HG03064 (cell line): ENCODE measurements around the gene NT5E.
"Not testable (repeated sequence)": the region's sequence is repeated elsewhere in the genome, so short reads cannot be mapped to it uniquely, and the experiment has no call there.

Experiments
- ATAC-seq: cut with Tn5 transposase; IDR thresholded peaks from one replicate; pipeline ENCODE4 v1.9.1; 2021; ENCODE audit warnings: low read depth; ENCODE audit not compliant: unreplicated experiment

NT5E gene

DNA sequence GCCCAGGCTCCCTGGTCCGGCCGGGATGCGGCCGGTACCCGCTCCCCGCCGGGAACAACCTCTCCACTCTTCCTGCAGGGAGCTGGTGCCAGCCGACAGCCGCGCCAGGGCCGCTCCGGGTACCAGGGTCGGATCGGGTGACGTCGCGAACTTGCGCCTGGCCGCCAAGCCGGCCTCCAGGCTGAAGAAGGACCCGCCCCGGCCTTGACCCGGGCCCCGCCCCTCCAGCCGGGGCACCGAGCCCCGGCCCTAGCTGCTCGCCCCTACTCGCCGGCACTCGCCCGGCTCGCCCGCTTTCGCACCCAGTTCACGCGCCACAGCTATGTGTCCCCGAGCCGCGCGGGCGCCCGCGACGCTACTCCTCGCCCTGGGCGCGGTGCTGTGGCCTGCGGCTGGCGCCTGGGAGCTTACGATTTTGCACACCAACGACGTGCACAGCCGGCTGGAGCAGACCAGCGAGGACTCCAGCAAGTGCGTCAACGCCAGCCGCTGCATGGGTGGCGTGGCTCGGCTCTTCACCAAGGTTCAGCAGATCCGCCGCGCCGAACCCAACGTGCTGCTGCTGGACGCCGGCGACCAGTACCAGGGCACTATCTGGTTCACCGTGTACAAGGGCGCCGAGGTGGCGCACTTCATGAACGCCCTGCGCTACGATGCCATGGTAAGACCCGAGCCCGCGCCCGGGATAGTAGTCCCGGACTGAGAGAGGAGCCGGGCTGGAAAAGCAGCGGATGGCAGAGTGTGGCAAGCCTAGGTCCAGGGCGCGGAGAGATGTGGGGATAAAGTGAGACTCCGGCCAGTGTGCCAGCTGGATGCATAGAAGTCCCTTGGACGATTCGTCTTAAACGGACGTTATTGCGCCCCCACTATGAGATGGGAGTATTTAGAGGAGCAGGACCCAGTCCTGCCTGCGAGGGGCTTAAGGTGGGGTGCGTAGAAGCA is at the start of gene NT5E:
Gene NT5E, plus strand, starts transcription at position 266 of the 942 bp plus-strand sequence. Its CDS starts 57 bp downstream, at position 323.
- peak; percentile 83 for ATAC-seq

DNA sequence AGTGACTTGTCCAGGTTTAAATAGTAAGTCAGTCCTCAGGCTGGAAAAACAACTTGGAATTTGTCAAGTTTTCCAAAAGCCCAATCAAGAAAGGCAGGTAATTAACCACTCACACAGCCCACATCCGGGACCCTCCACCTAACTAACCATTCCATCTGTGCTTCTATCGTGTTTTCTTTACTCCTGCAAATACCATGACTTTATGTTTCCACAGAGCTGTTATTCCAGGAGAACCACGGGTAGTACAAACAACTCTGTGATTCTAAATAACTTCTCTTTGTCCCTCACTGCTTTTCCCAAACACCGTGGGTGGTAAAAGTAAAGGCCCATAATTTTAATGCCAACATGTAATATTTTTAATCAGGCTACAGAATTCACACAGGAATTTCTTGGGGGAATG is 49.6 kb upstream of the NT5E start:
- ATAC-seq: no peak

DNA sequence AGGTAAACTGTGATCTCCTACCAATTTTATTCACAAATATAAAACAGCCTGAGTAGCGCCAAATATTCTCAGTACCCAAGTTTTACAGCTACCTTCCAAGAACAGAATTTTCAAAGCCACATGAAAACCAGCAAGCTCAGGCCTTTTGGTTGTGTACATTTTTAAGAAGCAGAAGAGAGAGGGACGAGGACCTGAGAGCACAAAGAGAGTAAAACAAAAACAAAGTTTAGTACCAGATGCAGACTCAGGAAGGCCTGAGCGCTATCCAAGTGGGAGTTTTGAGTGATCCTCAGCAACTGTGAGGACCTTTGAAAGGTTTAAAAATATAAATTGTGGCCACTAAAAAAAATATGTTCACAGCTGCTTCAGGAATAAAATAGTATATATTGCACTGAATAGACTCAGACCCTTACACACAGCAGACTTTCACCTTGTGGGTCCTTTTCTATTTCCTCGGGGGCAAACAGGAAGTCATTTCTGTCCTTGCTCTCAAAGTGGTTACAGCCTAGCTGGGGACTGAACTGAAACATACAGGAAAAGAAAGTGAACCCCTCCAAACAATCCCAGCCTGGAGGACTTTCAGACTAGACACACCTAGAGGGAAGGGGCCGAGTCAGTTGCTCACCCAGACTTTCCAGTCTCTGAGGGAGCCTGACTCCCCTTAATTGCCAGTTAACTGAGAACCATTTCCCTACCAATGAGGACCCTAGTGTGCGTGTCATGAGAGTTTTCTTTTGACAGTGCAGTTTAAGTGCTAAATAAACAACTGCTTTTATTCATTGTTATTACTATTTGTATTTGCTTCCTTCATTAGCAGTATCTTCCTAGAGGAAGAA is 48.5 kb upstream of the NT5E start:
- ATAC-seq: no peak

GRCh38 chr6:85402071-85402470 is 47.8 kb upstream of the NT5E start:
- no peak for ATAC-seq

DNA sequence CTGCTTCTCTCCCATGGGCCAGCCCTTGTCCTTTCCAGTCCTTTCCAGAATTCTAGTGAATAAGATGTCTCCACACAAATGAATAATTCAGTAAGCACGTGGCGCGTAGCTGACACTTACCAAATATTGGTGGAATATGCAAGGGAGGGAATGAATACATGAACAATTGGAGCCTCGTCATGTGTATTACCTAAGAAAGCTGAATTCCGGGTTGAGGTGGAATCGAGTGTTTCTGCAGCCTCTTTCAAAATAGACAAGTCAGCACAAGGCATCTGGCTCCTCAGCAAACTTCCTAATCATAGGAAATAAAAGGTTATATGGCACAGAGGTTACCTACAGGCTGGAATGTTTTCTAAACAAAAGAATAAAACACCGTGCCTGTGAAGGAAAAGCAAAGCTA is 47.0 kb upstream of the NT5E start:
- no peak for ATAC-seq

- no peak for ATAC-seq
Measured at GRCh38 chr6:85403331-85404015, 46.4 kb upstream of the NT5E start.

DNA sequence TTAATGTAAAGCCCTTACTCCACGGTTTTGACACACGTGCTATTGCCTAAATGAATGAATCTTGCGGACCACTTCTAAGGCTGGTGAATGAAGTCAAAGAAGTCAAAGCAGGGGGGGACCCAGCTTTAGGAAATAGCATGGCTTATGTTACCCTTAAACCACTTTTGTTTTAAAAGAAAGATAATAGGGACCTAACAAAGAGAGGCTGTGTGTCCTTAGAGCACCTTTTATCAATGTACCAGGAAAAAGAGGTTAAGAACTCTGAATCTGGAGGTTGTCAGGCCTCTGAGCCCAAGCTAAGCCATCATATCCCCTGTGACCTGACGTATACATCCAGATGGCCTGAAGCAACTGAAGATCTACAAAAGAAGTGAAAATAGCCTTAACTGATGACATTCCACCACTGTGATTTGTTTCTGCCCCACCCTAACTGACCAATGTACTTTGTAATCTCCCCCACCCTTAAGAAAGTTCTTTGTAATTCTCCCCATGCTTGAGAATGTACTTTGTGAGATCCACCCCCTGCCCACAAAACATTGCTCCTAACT is 45.8 kb upstream of the NT5E start:
- ATAC-seq: not testable (repeated sequence)

GRCh38 chr6:85404564-85405174 is 45.2 kb upstream of the NT5E start:
- no peak for ATAC-seq

- peak; percentile 72 for ATAC-seq
Measured at GRCh38 chr6:85405175-85405852, 44.6 kb upstream of the NT5E start.

DNA sequence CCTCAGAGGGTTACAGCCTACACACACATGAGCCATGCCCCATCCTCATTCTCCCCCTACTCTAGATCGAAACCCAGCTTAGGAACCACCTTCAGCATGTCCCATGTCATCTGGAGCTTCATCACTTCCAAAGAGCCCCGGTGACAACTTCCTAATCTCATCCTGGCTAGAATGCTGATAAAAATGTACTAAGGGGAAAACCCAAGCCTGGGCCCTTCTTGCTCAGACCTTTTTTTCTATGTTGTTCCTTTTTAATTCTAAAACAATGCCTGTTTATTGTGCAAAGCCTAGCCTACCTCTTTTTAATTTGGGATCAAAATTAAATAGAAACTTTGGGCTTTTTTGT is 44.1 kb upstream of the NT5E start:
- no peak for ATAC-seq

GRCh38 chr6:85406641-85407075 is 43.2 kb upstream of the NT5E start:
- ATAC-seq: no peak

- ATAC-seq: no peak
Measured at GRCh38 chr6:85408039-85408438, 41.8 kb upstream of the NT5E start.

DNA sequence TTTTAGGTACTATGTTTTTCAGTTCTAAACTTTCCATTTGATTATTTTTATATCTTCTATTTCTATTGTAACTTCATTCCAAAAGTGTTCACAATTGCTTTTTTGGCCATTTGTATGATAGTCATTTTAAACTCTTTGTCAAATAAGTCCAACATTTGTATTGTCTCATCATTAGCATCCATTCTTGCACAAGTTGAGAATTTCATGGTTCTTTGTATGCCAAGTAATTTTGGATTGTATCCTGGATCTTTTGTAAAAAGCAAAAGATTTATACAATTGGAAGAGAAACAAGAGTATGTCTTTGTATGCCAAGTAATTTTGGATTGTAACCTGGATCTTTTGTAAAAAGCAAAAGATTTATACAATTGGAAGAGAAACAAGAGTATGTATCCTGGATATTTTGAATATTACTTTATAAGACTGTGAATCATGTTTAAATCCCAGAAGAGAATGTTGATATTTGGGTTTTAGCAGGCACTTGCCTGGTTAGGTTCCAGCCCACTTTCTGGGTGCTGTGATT is 36.9 kb upstream of the NT5E start:
- no peak for ATAC-seq

DNA sequence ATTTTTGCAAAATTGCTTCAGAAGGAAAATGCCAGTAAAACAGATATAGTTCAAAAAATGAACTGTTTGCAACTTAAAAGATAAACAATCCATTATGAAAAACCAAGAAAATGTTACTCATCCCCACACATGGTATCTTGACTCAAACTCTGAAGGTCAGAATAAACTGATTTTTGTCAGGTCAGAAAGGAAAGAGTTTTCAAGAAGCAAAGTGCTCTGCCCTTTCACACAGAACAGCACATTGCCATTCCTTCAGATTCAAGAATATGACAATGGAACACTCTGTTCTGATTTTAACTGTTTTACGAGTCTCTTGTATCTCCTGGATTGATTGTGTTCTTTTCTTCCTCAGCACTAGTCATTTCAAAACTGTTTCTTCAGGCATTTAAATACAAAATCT is 33.8 kb upstream of the NT5E start:
- ATAC-seq: no peak

DNA sequence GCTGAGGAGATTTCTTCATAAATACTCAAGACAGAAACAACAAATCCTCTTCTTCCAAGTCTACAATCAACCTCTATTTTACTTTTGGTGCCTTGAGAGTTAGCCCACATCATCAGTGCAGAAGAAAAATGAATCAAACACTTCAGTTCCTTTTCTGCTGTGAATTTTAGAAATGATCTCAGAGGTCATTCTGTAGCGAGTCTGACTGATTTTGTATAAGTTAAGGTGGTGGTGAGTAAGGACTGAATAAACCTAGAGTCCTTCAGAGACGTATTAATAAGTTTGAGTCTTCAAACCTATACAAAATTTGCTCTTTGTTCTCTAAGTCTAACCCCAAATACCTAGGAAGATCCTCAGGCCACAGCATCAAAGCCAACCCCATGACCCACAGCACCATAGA is 33.1 kb upstream of the NT5E start:
- ATAC-seq: no peak

DNA sequence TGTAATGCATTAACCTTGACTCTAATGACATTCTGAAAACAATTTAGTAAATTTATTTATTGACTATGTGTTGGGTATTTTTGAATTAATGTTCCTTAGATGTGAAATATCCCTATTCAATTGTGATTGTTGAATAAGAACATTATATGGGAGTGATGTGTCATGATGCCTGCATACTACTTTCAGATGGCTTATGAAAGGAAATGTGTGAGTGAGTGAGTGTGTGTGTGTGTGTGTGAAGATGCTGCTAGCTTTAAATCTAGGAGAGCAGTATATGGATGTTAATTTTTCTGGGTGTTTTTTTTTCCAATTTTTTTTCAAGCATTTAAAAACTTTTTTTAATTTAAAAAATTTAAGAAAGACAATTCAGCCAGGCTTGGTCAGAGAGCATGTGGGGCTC is 32.5 kb upstream of the NT5E start:
- ATAC-seq: no peak

DNA sequence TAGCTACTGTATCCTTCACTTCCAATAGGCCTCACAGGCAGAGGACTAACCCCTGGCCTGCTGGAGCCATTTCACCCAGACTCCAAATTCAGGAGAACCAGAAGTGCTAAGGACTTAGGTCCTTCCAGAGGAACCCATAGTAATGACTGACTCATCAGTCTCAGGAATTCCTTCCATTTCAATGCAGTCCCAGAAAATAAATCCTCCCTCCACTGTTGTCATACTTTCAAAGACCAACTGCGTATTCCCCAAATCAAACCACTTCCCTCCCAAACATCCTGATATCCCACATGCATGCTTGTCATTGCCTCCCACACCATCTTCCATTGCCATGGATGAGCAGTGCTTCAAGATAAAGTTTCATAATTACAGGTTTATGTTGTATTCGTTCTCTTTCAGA is 31.8 kb upstream of the NT5E start:
- no peak for ATAC-seq

GRCh38 chr6:85419046-85419759 is 30.7 kb upstream of the NT5E start:
- peak; percentile 82 for ATAC-seq

DNA sequence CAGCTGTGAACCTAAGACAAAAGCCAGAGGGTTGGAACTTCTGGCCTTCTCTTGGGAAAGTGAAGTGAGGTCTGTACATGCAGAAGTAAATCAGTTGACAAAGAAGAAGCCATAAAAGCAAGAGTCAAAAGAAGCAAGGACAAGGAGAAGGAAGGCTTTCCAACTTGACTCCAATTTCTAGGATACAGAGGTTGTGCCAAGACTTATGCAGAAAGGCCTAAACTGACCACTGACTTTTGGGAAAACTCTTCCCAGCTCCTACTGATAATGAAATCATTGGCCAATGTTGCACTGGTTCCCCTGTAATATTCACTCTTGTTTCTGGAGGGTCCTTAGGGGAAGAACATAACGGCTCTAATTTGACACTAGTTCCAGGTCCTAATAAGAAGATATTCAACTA is 29.3 kb upstream of the NT5E start:
- ATAC-seq: no peak
